Activated CD4-positive, alpha-beta T cell treated with anti-CD3 and anti-CD28 coated beads, Interleukin-2, amount 10 ng/mL, durations not matched to agents 7 days and 5 days (primary cell): ENCODE data around the gene PLXDC1. TPM values are rescaled to one million over a fixed set of nuclear protein-coding genes. Genes with fewer than 3 reads are reported as not detected.

Experiments
- CTCF ChIA-PET: fragments of 350-600 bp; sonication (Branson Sonifier 250); formaldehyde crosslinking; loops from one replicate; lab custom pipeline; 2021; ENCODE audit warnings: antibody characterized with exemption; lab: Charles Lee
- POLR2A ChIA-PET: fragments of 350-600 bp; sonication (Branson Sonifier 250); formaldehyde crosslinking; loops from one replicate; lab custom pipeline; 2021; ENCODE audit warnings: antibody characterized with exemption; lab: Charles Lee
- DNase-seq: peaks from one replicate; pipeline ENCODE4 v3.0.0-alpha.2; 2020
- H3K27ac Mint-ChIP-seq: one replicate; pipeline ENCODE4 v1.8.0; 2021; ENCODE audit warnings: mild to moderate bottlenecking, moderate library complexity, mixed read lengths
- H3K27me3 Mint-ChIP-seq: one replicate; pipeline ENCODE4 v1.8.0; 2021; ENCODE audit warnings: mixed read lengths
- H3K36me3 Mint-ChIP-seq: one replicate; pipeline ENCODE4 v1.8.0; 2021; ENCODE audit warnings: low read depth, mixed read lengths
- H3K4me1 Mint-ChIP-seq: one replicate; pipeline ENCODE4 v1.8.0; 2021; ENCODE audit warnings: mixed read lengths
- H3K4me3 Mint-ChIP-seq: one replicate; pipeline ENCODE4 v1.8.0; 2021; ENCODE audit warnings: mild to moderate bottlenecking, moderate library complexity, mixed read lengths
- H3K9me3 Mint-ChIP-seq: one replicate; pipeline ENCODE4 v1.8.0; 2021; ENCODE audit warnings: mixed read lengths
- total RNA-seq, 2 experiments: library from RNA; stranded (reverse); gene quantifications; one replicate each; pipeline ENCODE4 v1.2.3, GENCODE V29; 2021

PLXDC1 gene
- total RNA-seq, 2 experiments from 2014 or later, result 6.0 to 6.3 TPM

GRCh38 chr17:39081851-39082250 lies 69.6 kb downstream of the PLXDC1 start:
- CTCF ChIA-PET, result interaction anchor here (0.6 kb wide), 1 partner anchor 1826 kb away, joined by 3 read pairs; no protein-coding TSS in a partner anchor
- H3K4me1 Mint-ChIP-seq, result no peaks in the 10 kb centered on the region

GRCh38 chr17:39080421-39081078 lies 70.9 kb downstream of the PLXDC1 start:
- CTCF ChIA-PET, result interaction anchor here (0.6 to 0.7 kb wide), 2 partner anchors 14 to 72 kb away, joined by 3 read pairs; no protein-coding TSS in a partner anchor
- H3K27me3 Mint-ChIP-seq, result no peaks in the 10 kb centered on the region
- no peak overlapping the region for H3K4me3 Mint-ChIP-seq
- H3K27ac Mint-ChIP-seq, result no peak overlapping the region
- no peaks in the 10 kb centered on the region for H3K9me3 Mint-ChIP-seq
- POLR2A ChIA-PET, result no interaction called here
- no peaks in the 10 kb centered on the region for H3K36me3 Mint-ChIP-seq
- no peak for DNase-seq
- no peaks in the 10 kb centered on the region for H3K4me1 Mint-ChIP-seq

More at GRCh38 chr17:39081851-39082250, 69.6 kb downstream of the PLXDC1 start:
- Mint-ChIP-seq H3K36me3 (no peaks in the 10 kb centered on the region), H3K9me3 (no peaks in the 10 kb centered on the region), H3K27ac (no peak overlapping the region), H3K4me3 (no peak overlapping the region), H3K27me3 (no peaks in the 10 kb centered on the region)
- POLR2A ChIA-PET, result no interaction called here
- no peak for DNase-seq

GRCh38 chr17:39079836-39080235 lies 71.6 kb downstream of the PLXDC1 start:
- Mint-ChIP-seq H3K9me3 (no peaks in the 10 kb centered on the region), H3K4me1 (no peaks in the 10 kb centered on the region), H3K4me3 (no peak overlapping the region), H3K36me3 (no peaks in the 10 kb centered on the region), H3K27me3 (no peaks in the 10 kb centered on the region), H3K27ac (no peak overlapping the region)
- POLR2A ChIA-PET, result no interaction called here
- CTCF ChIA-PET, result interaction anchor here (0.7 to 1.4 kb wide), 2 partner anchors 73 kb away, joined by 3 to 5 read pairs; no protein-coding TSS in a partner anchor
- DNase-seq, result no peak

GRCh38 chr17:39077866-39078265 lies 73.6 kb downstream of the PLXDC1 start:
- H3K36me3 Mint-ChIP-seq, result no peaks in the 10 kb centered on the region
- H3K27ac Mint-ChIP-seq, result no peak overlapping the region
- ChIA-PET CTCF (interaction anchor here (1.2 kb wide), 1 partner anchor 11 kb away, joined by 3 read pairs; no protein-coding TSS in a partner anchor), POLR2A (no interaction called here)
- peaks cover 14% of the 10 kb centered on the region for H3K4me1 Mint-ChIP-seq
- H3K4me3 Mint-ChIP-seq, result no peak overlapping the region
- no peaks in the 10 kb centered on the region for H3K9me3 Mint-ChIP-seq
- H3K27me3 Mint-ChIP-seq, result no peaks in the 10 kb centered on the region
- DNase-seq, result no peak

GRCh38 chr17:39077252-39077651 lies 74.2 kb downstream of the PLXDC1 start:
- H3K27me3 Mint-ChIP-seq, result no peaks in the 10 kb centered on the region
- peaks cover 19% of the 10 kb centered on the region for H3K4me1 Mint-ChIP-seq
- POLR2A ChIA-PET, result no interaction called here
- H3K36me3 Mint-ChIP-seq, result no peaks in the 10 kb centered on the region
- no peaks in the 10 kb centered on the region for H3K9me3 Mint-ChIP-seq
- no peak overlapping the region for H3K4me3 Mint-ChIP-seq
- H3K27ac Mint-ChIP-seq, result no peak overlapping the region
- DNase-seq, result no peak
- CTCF ChIA-PET, result interaction anchor here (0.7 to 1.2 kb wide), 2 partner anchors 12 to 44 kb away, joined by 3 read pairs; no protein-coding TSS in a partner anchor

- CTCF ChIA-PET, result interaction anchor here (1.2 kb wide), 1 partner anchor 100 kb away, joined by 4 read pairs; no protein-coding TSS in a partner anchor
- no peak overlapping the region for H3K27ac Mint-ChIP-seq
- peaks cover 20% of the 10 kb centered on the region for H3K4me1 Mint-ChIP-seq
- no peaks in the 10 kb centered on the region for H3K9me3 Mint-ChIP-seq
- H3K4me3 Mint-ChIP-seq, result no peak overlapping the region
- H3K27me3 Mint-ChIP-seq, result no peaks in the 10 kb centered on the region
- no peaks in the 10 kb centered on the region for H3K36me3 Mint-ChIP-seq
- no peak for DNase-seq
- POLR2A ChIA-PET, result no interaction called here
Measured at GRCh38 chr17:39074676-39075075, 76.8 kb downstream of the PLXDC1 start.

GRCh38 chr17:39073916-39074315 lies 77.5 kb downstream of the PLXDC1 start:
- DNase-seq, result no peak
- no peaks in the 10 kb centered on the region for H3K27me3 Mint-ChIP-seq
- H3K4me3 Mint-ChIP-seq, result no peak overlapping the region
- ChIA-PET CTCF (no interaction called here), POLR2A (no interaction called here)
- H3K4me1 Mint-ChIP-seq, result peaks cover 24% of the 10 kb centered on the region
- no peaks in the 10 kb centered on the region for H3K9me3 Mint-ChIP-seq
- no peaks in the 10 kb centered on the region for H3K36me3 Mint-ChIP-seq
- no peak overlapping the region for H3K27ac Mint-ChIP-seq

GRCh38 chr17:39073353-39073752 lies 78.1 kb downstream of the PLXDC1 start:
- H3K36me3 Mint-ChIP-seq, result no peaks in the 10 kb centered on the region
- H3K27ac Mint-ChIP-seq, result no peak overlapping the region
- H3K9me3 Mint-ChIP-seq, result no peaks in the 10 kb centered on the region
- ChIA-PET POLR2A (no interaction called here), CTCF (no interaction called here)
- no peak for DNase-seq
- H3K4me3 Mint-ChIP-seq, result no peak overlapping the region
- H3K27me3 Mint-ChIP-seq, result no peaks in the 10 kb centered on the region
- peaks cover 24% of the 10 kb centered on the region for H3K4me1 Mint-ChIP-seq

GRCh38 chr17:39071573-39071972 lies 79.9 kb downstream of the PLXDC1 start:
- POLR2A ChIA-PET, result no interaction called here

GRCh38 chr17:39069114-39069756 lies 82.2 kb downstream of the PLXDC1 start:
- Mint-ChIP-seq H3K27ac (no peak overlapping the region), H3K4me1 (peaks cover 24% of the 10 kb centered on the region), H3K4me3 (no peak overlapping the region), H3K27me3 (no peaks in the 10 kb centered on the region), H3K36me3 (no peaks in the 10 kb centered on the region), H3K9me3 (no peaks in the 10 kb centered on the region)
- DNase-seq, result peak; percentile 51
- ChIA-PET CTCF (interaction anchor here (1.3 kb wide), 1 partner anchor 84 kb away, joined by 4 read pairs; no protein-coding TSS in a partner anchor), POLR2A (no interaction called here)

More at GRCh38 chr17:39071573-39071972, 79.9 kb downstream of the PLXDC1 start:
- CTCF ChIA-PET, result interaction anchor here (1.1 kb wide), 2 partner anchors 10 to 82 kb away, joined by 3 to 4 read pairs; no protein-coding TSS in a partner anchor
- Mint-ChIP-seq H3K27ac (no peak overlapping the region), H3K9me3 (no peaks in the 10 kb centered on the region), H3K4me1 (peaks cover 24% of the 10 kb centered on the region), H3K27me3 (no peaks in the 10 kb centered on the region), H3K4me3 (no peak overlapping the region), H3K36me3 (no peaks in the 10 kb centered on the region)
- DNase-seq, result no peak

GRCh38 chr17:39064819-39065218 lies 86.6 kb downstream of the PLXDC1 start:
- Mint-ChIP-seq H3K36me3 (no peaks in the 10 kb centered on the region), H3K27ac (no peak overlapping the region), H3K4me1 (peaks cover 19% of the 10 kb centered on the region), H3K4me3 (no peak overlapping the region), H3K27me3 (no peaks in the 10 kb centered on the region), H3K9me3 (no peaks in the 10 kb centered on the region)
- ChIA-PET POLR2A (no interaction called here), CTCF (interaction anchor here (0.6 to 1.6 kb wide), 4 partner anchors 9 to 118 kb away, joined by 3 to 4 read pairs (median 4); partner anchors contain the start of gene PLXDC1)
- DNase-seq, result no peak

- no peak overlapping the region for H3K4me3 Mint-ChIP-seq
Measured at GRCh38 chr17:39064374-39064773, 87.1 kb downstream of the PLXDC1 start.

GRCh38 chr17:39063681-39064069 lies 87.8 kb downstream of the PLXDC1 start:
- no peaks in the 10 kb centered on the region for H3K9me3 Mint-ChIP-seq
- POLR2A ChIA-PET, result no interaction called here
- H3K36me3 Mint-ChIP-seq, result no peaks in the 10 kb centered on the region
- H3K27ac Mint-ChIP-seq, result no peak overlapping the region
- H3K4me1 Mint-ChIP-seq, result peaks cover 15% of the 10 kb centered on the region
- CTCF ChIA-PET, result interaction anchor here (0.6 to 1.5 kb wide), 5 partner anchors 9 to 90 kb away, joined by 3 to 4 read pairs (median 3); partner anchors contain the start of gene PLXDC1
- H3K4me3 Mint-ChIP-seq, result no peak overlapping the region
- DNase-seq, result no peak
- no peaks in the 10 kb centered on the region for H3K27me3 Mint-ChIP-seq

More at GRCh38 chr17:39064374-39064773, 87.1 kb downstream of the PLXDC1 start:
- H3K4me1 Mint-ChIP-seq, result peaks cover 17% of the 10 kb centered on the region
- no peak for DNase-seq
- CTCF ChIA-PET, result interaction anchor here (0.6 to 1.6 kb wide), 6 partner anchors 8 to 119 kb away, joined by 3 to 4 read pairs (median 3); partner anchors contain the start of gene PLXDC1
- no peaks in the 10 kb centered on the region for H3K27me3 Mint-ChIP-seq
- H3K9me3 Mint-ChIP-seq, result no peaks in the 10 kb centered on the region
- POLR2A ChIA-PET, result interaction anchor here (0.6 kb wide), 1 partner anchor 338 kb away, joined by 3 read pairs; no protein-coding TSS in a partner anchor
- H3K36me3 Mint-ChIP-seq, result no peaks in the 10 kb centered on the region
- H3K27ac Mint-ChIP-seq, result no peak overlapping the region
